CD4-positive, alpha-beta T cell (primary cell): ENCODE results near the gene DOCK9. TPM values are rescaled to one million over a fixed set of nuclear protein-coding genes. Genes with fewer than 3 reads are reported as not detected.

ENCODE experiments used
- ATAC-seq: fragments of 200-7000 bp; cut with Tn5 transposase; one replicate; pipeline ENCODE4 v1.10.0; 2022; ENCODE audit warnings: mild to moderate bottlenecking; ENCODE audit not compliant: poor library complexity
- CTCF ChIA-PET: fragments of 350-600 bp; sonication (Branson Sonifier 250); formaldehyde crosslinking; loops from one replicate; lab custom pipeline; 2021; ENCODE audit warnings: antibody characterized with exemption, inconsistent platforms; lab: Charles Lee
- POLR2A ChIA-PET: fragments of 350-600 bp; sonication (Branson Sonifier 250); formaldehyde crosslinking; loops from one replicate; lab custom pipeline; 2021; ENCODE audit warnings: antibody characterized with exemption, inconsistent platforms; lab: Charles Lee
- DNase-seq, 14 experiments: peaks; one replicate each; pipeline ENCODE4 v3.0.0-alpha.2; 2013 to 2020; ENCODE audit warnings: mixed read lengths in 2 of 14
- H3K27ac ChIP-seq, 2 donors: one replicate each; pipeline versions ENCODE4 v1.5.1 to v1.7.0; 2013; ENCODE audit warnings: low read length in 2 of 2, low read depth in 1 of 2, mild to moderate bottlenecking in 1 of 2
- H3K27me3 ChIP-seq, 2 experiments: 1 replicate in 1 of 2; 2 replicates in 1 of 2; pipeline versions ENCODE4 v1.6.1 to v1.7.0; 2013; ENCODE audit warnings: low read length in 2 of 2, control low read depth in 1 of 2, mild to moderate bottlenecking in 1 of 2, moderate library complexity in 1 of 2; ENCODE audit not compliant: insufficient read depth in 2 of 2, control insufficient read depth in 1 of 2
- H3K36me3 ChIP-seq: one replicate; pipeline ENCODE4 v1.6.1; 2013; ENCODE audit warnings: low read length, control low read depth; ENCODE audit not compliant: insufficient read depth
- H3K4me1 ChIP-seq: one replicate; pipeline ENCODE4 v1.6.1; 2013; ENCODE audit warnings: low read length, control low read depth; ENCODE audit not compliant: insufficient read depth
- H3K4me3 ChIP-seq: one replicate; pipeline ENCODE4 v1.5.1; 2013; ENCODE audit warnings: mild to moderate bottlenecking, low read length, moderate library complexity
- H3K9me3 ChIP-seq, 2 experiments: 1 replicate in 1 of 2; 2 replicates in 1 of 2; pipeline versions ENCODE4 v1.6.1 to v1.7.0; 2013; ENCODE audit warnings: low read length in 2 of 2, mild to moderate bottlenecking in 2 of 2, control low read depth in 1 of 2, moderate library complexity in 1 of 2; ENCODE audit not compliant: control insufficient read depth in 1 of 2, insufficient read depth in 1 of 2
- H3K27ac Mint-ChIP-seq: one replicate; pipeline ENCODE4 v1.8.0; 2020; ENCODE audit warnings: mixed read lengths
- H3K27me3 Mint-ChIP-seq: one replicate; pipeline ENCODE4 v1.8.0; 2021; ENCODE audit warnings: mixed read lengths
- H3K36me3 Mint-ChIP-seq: one replicate; pipeline ENCODE4 v1.8.0; 2021; ENCODE audit warnings: low read depth, mixed read lengths
- H3K4me1 Mint-ChIP-seq: one replicate; pipeline ENCODE4 v1.8.0; 2021; ENCODE audit warnings: low read depth, mixed read lengths
- H3K4me3 Mint-ChIP-seq: one replicate; pipeline ENCODE4 v1.8.0; 2020; ENCODE audit warnings: mild to moderate bottlenecking, mixed read lengths
- H3K9me3 Mint-ChIP-seq: one replicate; pipeline ENCODE4 v1.8.0; 2020; ENCODE audit warnings: mixed read lengths
- intact Hi-C, 2 experiments: fragments of 100-400 bp; cut with DNase I in 1 of 2; cut with micrococcal nuclease in 1 of 2; formaldehyde crosslinking; loops; one replicate each; pipeline versions ENCODE4 v1.15.1 to v1.9.0; 2023 to 2025; cut with DNase I, micrococcal nuclease
- total RNA-seq, 174 experiments: library from RNA in 2 of 174; stranded (reverse) in 2 of 174; gene quantifications; one replicate each; pipeline ENCODE4 v1.2.3 and lab custom pipeline; 2021 to 2026
- TF ChIP-seq, protein P1 (sequence below): fragments of 200-600 bp; IDR thresholded peaks from one replicate; pipeline ENCODE4 v1.8.0; 2022; ENCODE audit warnings: antibody characterized with exemption, mild to moderate bottlenecking

DOCK9 gene
- total RNA-seq, 2 experiments from 2014 or later: 76.3 to 79.3 TPM

GRCh38 chr13:98885600-98885999 lies 92.3 kb downstream of the DOCK9 start:
- Histone ChIP-seq H3K4me3 (no peak overlapping the region), H3K27me3 (no peaks in the 10 kb centered on the region), H3K36me3 (peaks cover 84% of the 10 kb centered on the region), H3K27ac (no peak overlapping the region), H3K9me3 (no peaks in the 10 kb centered on the region), H3K4me1 (no peaks in the 10 kb centered on the region)
- H3K36me3 Mint-ChIP-seq: peaks cover 94% of the 10 kb centered on the region
- no peaks in the 10 kb centered on the region for H3K4me1 Mint-ChIP-seq
- ChIA-PET POLR2A (no interaction called here), CTCF (no interaction called here)
- intact Hi-C loops: loop anchor here in 1 of 2 experiments (5.0 kb wide), 1 partner anchor 192 kb away; no protein-coding TSS in a partner anchor
- H3K4me3 Mint-ChIP-seq: no peak overlapping the region
- H3K27me3 Mint-ChIP-seq: no peaks in the 10 kb centered on the region
- DNase-seq (no peak), ATAC-seq (no peak)
- no peaks in the 10 kb centered on the region for H3K9me3 Mint-ChIP-seq
- TF ChIP-seq, protein P1, sequence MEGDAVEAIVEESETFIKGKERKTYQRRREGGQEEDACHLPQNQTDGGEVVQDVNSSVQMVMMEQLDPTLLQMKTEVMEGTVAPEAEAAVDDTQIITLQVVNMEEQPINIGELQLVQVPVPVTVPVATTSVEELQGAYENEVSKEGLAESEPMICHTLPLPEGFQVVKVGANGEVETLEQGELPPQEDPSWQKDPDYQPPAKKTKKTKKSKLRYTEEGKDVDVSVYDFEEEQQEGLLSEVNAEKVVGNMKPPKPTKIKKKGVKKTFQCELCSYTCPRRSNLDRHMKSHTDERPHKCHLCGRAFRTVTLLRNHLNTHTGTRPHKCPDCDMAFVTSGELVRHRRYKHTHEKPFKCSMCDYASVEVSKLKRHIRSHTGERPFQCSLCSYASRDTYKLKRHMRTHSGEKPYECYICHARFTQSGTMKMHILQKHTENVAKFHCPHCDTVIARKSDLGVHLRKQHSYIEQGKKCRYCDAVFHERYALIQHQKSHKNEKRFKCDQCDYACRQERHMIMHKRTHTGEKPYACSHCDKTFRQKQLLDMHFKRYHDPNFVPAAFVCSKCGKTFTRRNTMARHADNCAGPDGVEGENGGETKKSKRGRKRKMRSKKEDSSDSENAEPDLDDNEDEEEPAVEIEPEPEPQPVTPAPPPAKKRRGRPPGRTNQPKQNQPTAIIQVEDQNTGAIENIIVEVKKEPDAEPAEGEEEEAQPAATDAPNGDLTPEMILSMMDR: no peak
- H3K27ac Mint-ChIP-seq: no peak overlapping the region

DNA sequence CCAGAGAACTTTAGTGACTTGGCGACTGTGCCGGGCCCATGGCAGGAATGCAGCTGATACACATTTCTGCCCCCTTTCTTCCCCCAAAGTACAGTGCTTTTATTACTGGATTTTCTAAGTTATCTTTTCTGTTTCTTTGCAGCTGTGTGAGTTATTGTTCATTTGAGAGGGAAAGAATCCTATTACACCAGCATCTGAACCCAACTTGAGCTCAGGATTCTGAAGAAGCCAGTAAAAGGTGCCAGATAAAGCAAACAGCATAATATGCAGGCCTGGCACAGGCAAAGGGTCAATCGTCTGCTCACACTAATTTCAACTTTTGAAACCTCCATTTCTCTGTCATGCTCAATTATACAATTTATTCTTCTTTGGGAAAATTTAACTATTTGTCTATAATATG lies 93.9 kb downstream of the DOCK9 start:
- CTCF ChIA-PET: no interaction called here
- intact Hi-C loops: no loop called here
- Histone ChIP-seq H3K27ac (no peak overlapping the region), H3K9me3 (no peaks in the 10 kb centered on the region), H3K4me3 (no peak overlapping the region), H3K4me1 (no peaks in the 10 kb centered on the region), H3K27me3 (no peaks in the 10 kb centered on the region), H3K36me3 (peaks cover 95% of the 10 kb centered on the region)
- Mint-ChIP-seq H3K36me3 (peaks cover 96% of the 10 kb centered on the region), H3K9me3 (no peaks in the 10 kb centered on the region), H3K4me3 (no peak overlapping the region), H3K27ac (no peak overlapping the region), H3K4me1 (no peaks in the 10 kb centered on the region), H3K27me3 (no peaks in the 10 kb centered on the region)
- POLR2A ChIA-PET: no interaction called here
- TF ChIP-seq, protein P1: no peak
- ATAC-seq: no peak
- DNase-seq: no peak

DNA sequence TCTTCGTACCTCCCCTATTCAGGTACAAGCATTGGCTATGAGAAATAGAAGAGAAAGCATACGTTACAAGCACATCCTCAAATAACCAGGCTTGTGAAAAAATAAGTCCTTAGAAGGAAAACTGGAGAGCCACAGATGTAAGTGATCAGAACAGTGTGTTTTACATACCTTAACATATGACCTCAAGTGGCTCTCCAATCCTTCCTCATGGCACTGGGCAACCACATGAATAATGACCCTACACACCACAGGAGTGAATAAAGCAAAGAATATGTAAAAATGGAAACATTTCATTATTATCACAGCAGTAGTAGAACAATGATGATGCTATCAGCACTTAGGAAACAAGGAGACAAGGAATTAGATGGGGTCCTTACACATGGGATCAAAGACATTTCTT lies 96.5 kb downstream of the DOCK9 start:
- H3K4me1 Mint-ChIP-seq: peaks cover 3% of the 10 kb centered on the region
- intact Hi-C loops: no loop called here
- H3K27me3 Mint-ChIP-seq: no peaks in the 10 kb centered on the region
- ATAC-seq (no peak), DNase-seq (no peak)
- Histone ChIP-seq H3K27ac (no peak overlapping the region), H3K27me3 (no peaks in the 10 kb centered on the region), H3K9me3 (no peaks in the 10 kb centered on the region), H3K4me3 (no peak overlapping the region), H3K36me3 (peaks cover 97% of the 10 kb centered on the region), H3K4me1 (no peaks in the 10 kb centered on the region)
- no peaks in the 10 kb centered on the region for H3K9me3 Mint-ChIP-seq
- peaks cover 100% of the 10 kb centered on the region for H3K36me3 Mint-ChIP-seq
- H3K4me3 Mint-ChIP-seq: no peak overlapping the region
- H3K27ac Mint-ChIP-seq: no peak overlapping the region
- ChIA-PET CTCF (no interaction called here), POLR2A (no interaction called here)
- TF ChIP-seq, protein P1: no peak
